SK-N-SH treated with all-trans-retinoic acid at 6 μM for 48 hours (cell line): ENCODE results near the gene MXRA8.

Experiments used
- ATAC-seq: fragments of 200-7000 bp; cut with Tn5 transposase; 3 replicates; pipeline ENCODE4 v1.9.1; 2020; ENCODE audit warnings: mild to moderate bottlenecking, moderate library complexity
- ARNTL ChIP-seq: fragments of 450-650 bp; formaldehyde crosslinking; IDR thresholded peaks from 2 replicates; pipeline ENCODE4 v1.5.0; 2020; ENCODE audit warnings: low read depth, mild to moderate bottlenecking, moderate library complexity, borderline replicate concordance
- GLIS3 ChIP-seq: fragments of 250-450 bp; sonication (Bioruptor Pico); IDR thresholded peaks from 2 replicates; pipeline ENCODE4 v1.5.0; 2020; ENCODE audit warnings: mild to moderate bottlenecking, moderate library complexity
- ISL1 ChIP-seq: fragments of 250-450 bp; sonication (Bioruptor Pico); IDR thresholded peaks from 2 replicates; pipeline ENCODE4 v2.1.2; 2022; ENCODE audit warnings: mild to moderate bottlenecking, moderate library complexity
- PPARA ChIP-seq: fragments of 250-450 bp; sonication (Bioruptor Pico); IDR thresholded peaks from 2 replicates; pipeline ENCODE4 v1.5.0; 2020; ENCODE audit warnings: mild to moderate bottlenecking, borderline replicate concordance
- RARB ChIP-seq: fragments of 250-450 bp; sonication (Bioruptor Pico); IDR thresholded peaks from 2 replicates; pipeline ENCODE4 v1.8.0; 2021; ENCODE audit warnings: mild to moderate bottlenecking, moderate library complexity
- SNAI2 ChIP-seq: fragments of 250-450 bp; sonication (Bioruptor Pico); IDR thresholded peaks from 2 replicates; pipeline ENCODE4 v1.5.0; 2020; ENCODE audit warnings: mild to moderate bottlenecking, moderate library complexity
- TOX ChIP-seq: fragments of 250-450 bp; sonication (Bioruptor Pico); IDR thresholded peaks from 2 replicates; pipeline ENCODE4 v1.8.0; 2021; ENCODE audit warnings: mild to moderate bottlenecking, moderate library complexity, borderline replicate concordance
- ZFP3 ChIP-seq: fragments of 250-450 bp; sonication (Bioruptor Pico); IDR thresholded peaks from 2 replicates; pipeline ENCODE4 v1.5.0; 2020; ENCODE audit warnings: mild to moderate bottlenecking, moderate library complexity
- ZNF565 ChIP-seq: fragments of 450-650 bp; formaldehyde crosslinking; conservative IDR thresholded peaks from 2 replicates; pipeline ENCODE4 v1.5.0; 2020; ENCODE audit warnings: low read depth, mild to moderate bottlenecking, moderate library complexity
- ZNF70 ChIP-seq: fragments of 450-650 bp; formaldehyde crosslinking; IDR thresholded peaks from 2 replicates; pipeline ENCODE4 v1.5.0; 2020; ENCODE audit warnings: mild to moderate bottlenecking, moderate library complexity
- ZNF8 ChIP-seq: fragments of 450-650 bp; formaldehyde crosslinking; IDR thresholded peaks from 2 replicates; pipeline ENCODE4 v1.5.0; 2020; ENCODE audit warnings: mild to moderate bottlenecking, moderate library complexity
- TF ChIP-seq, protein P1 (sequence below): fragments of 250-450 bp; sonication (Bioruptor Pico); IDR thresholded peaks from 2 replicates; pipeline ENCODE4 v1.8.0; 2021; ENCODE audit warnings: low read depth, mild to moderate bottlenecking, moderate library complexity, borderline replicate concordance
- TF ChIP-seq, protein P2 (sequence below): fragments of 250-450 bp; sonication (Bioruptor Pico); IDR thresholded peaks from 2 replicates; pipeline ENCODE4 v1.8.0; 2020; ENCODE audit warnings: mild to moderate bottlenecking, moderate library complexity, borderline replicate concordance
- TF ChIP-seq, protein P3 (sequence below): fragments of 250-450 bp; sonication (Bioruptor Pico); IDR thresholded peaks from 2 replicates; pipeline ENCODE4 v1.5.1; 2020; ENCODE audit warnings: low read depth, mild to moderate bottlenecking, moderate library complexity
- TF ChIP-seq, protein P4 (sequence below): fragments of 250-450 bp; sonication (Bioruptor Pico); IDR thresholded peaks from 2 replicates; pipeline ENCODE4 v1.5.1; 2021; ENCODE audit warnings: mild to moderate bottlenecking, moderate library complexity

MXRA8 gene

DNA sequence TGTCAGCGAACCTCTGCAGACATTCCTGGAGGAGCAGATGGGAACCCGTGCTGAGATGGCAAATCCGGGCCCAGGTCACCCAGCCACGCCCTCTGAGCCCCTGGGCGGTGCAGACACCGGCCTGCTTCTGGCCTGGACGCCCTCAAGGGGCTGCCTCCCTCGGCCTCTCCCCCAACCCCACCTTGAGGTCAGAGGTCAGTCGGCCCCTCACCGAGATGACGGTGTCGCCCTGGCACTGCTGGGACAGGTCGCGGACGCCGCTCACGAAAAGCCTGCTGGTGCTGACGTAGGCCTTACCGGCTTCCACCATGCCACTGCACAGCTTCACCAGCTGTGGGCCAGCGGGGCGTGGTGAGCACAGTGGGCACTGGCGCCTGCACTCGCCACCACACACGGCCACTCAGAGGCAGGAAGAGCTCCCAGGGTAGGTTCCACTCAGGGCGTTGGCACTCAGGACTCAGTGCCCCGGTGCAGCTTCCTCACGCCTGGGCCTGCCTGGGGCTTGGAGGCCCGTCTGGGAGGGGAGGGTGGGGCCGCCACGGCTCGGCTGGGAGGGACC is 55.3 kb downstream of the MXRA8 start:
- TF ChIP-seq SNAI2 (CRISPR knock-in tag) (no peak), PPARA (CRISPR knock-in tag) (no peak), ARNTL (CRISPR knock-in tag) (no peak), ZNF70 (no peak), ZNF565 (CRISPR knock-in tag) (no peak), GLIS3 (CRISPR knock-in tag) (no peak), ISL1 (CRISPR knock-in tag) (no peak), RARB (no peak), ZFP3 (no peak), TOX (CRISPR knock-in tag) (no peak), ZNF8 (CRISPR knock-in tag) (no peak)
- TF ChIP-seq, protein P1, sequence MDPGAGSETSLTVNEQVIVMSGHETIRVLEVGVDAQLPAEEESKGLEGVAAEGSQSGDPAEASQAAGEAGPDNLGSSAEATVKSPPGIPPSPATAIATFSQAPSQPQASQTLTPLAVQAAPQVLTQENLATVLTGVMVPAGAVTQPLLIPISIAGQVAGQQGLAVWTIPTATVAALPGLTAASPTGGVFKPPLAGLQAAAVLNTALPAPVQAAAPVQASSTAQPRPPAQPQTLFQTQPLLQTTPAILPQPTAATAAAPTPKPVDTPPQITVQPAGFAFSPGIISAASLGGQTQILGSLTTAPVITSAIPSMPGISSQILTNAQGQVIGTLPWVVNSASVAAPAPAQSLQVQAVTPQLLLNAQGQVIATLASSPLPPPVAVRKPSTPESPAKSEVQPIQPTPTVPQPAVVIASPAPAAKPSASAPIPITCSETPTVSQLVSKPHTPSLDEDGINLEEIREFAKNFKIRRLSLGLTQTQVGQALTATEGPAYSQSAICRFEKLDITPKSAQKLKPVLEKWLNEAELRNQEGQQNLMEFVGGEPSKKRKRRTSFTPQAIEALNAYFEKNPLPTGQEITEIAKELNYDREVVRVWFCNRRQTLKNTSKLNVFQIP (CRISPR knock-in tag): no peak
- TF ChIP-seq, protein P2, sequence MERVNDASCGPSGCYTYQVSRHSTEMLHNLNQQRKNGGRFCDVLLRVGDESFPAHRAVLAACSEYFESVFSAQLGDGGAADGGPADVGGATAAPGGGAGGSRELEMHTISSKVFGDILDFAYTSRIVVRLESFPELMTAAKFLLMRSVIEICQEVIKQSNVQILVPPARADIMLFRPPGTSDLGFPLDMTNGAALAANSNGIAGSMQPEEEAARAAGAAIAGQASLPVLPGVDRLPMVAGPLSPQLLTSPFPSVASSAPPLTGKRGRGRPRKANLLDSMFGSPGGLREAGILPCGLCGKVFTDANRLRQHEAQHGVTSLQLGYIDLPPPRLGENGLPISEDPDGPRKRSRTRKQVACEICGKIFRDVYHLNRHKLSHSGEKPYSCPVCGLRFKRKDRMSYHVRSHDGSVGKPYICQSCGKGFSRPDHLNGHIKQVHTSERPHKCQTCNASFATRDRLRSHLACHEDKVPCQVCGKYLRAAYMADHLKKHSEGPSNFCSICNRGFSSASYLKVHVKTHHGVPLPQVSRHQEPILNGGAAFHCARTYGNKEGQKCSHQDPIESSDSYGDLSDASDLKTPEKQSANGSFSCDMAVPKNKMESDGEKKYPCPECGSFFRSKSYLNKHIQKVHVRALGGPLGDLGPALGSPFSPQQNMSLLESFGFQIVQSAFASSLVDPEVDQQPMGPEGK (CRISPR knock-in tag): no peak
- TF ChIP-seq, protein P3, sequence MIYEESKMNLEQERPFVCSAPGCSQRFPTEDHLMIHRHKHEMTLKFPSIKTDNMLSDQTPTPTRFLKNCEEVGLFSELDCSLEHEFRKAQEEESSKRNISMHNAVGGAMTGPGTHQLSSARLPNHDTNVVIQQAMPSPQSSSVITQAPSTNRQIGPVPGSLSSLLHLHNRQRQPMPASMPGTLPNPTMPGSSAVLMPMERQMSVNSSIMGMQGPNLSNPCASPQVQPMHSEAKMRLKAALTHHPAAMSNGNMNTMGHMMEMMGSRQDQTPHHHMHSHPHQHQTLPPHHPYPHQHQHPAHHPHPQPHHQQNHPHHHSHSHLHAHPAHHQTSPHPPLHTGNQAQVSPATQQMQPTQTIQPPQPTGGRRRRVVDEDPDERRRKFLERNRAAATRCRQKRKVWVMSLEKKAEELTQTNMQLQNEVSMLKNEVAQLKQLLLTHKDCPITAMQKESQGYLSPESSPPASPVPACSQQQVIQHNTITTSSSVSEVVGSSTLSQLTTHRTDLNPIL (CRISPR knock-in tag): no peak
- TF ChIP-seq, protein P4, sequence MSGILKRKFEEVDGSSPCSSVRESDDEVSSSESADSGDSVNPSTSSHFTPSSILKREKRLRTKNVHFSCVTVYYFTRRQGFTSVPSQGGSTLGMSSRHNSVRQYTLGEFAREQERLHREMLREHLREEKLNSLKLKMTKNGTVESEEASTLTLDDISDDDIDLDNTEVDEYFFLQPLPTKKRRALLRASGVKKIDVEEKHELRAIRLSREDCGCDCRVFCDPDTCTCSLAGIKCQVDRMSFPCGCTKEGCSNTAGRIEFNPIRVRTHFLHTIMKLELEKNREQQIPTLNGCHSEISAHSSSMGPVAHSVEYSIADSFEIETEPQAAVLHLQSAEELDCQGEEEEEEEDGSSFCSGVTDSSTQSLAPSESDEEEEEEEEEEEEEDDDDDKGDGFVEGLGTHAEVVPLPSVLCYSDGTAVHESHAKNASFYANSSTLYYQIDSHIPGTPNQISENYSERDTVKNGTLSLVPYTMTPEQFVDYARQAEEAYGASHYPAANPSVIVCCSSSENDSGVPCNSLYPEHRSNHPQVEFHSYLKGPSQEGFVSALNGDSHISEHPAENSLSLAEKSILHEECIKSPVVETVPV (CRISPR knock-in tag): no peak
- no peak for ATAC-seq
